H54 (cell line): ENCODE measurements around the gene SHROOM3.
A peak's percentile ranks its signal among the peaks of the same experiment; 100 is the strongest.

Experiments used
- DNase-seq: peaks from one replicate; pipeline ENCODE4 v3.0.0; 2011; ENCODE audit warnings: low spot score, mixed read lengths; ENCODE audit not compliant: insufficient read length
- FAIRE-seq: peaks from 3 replicates; lab custom pipeline; 2011; peaks lifted over from hg19 to GRCh38; lab: Jason Lieb, UNC
- POLR2A ChIP-seq: IDR thresholded peaks from 2 replicates; pipeline ENCODE4 v1.6.1; 2011; ENCODE audit warnings: low read depth, mild to moderate bottlenecking, low read length

Gene SHROOM3

GRCh38 chr4:76670631-76671030 lies 235.6 kb downstream of the SHROOM3 start:
- DNase-seq (no peak), FAIRE-seq (no peak)
- no peak for TF ChIP-seq POLR2A

- TF ChIP-seq POLR2A, result no peak
- DNase-seq (no peak), FAIRE-seq (no peak)
Observed at GRCh38 chr4:76673362-76673761, 238.3 kb downstream of the SHROOM3 start.

- TF ChIP-seq POLR2A, result no peak
- FAIRE-seq (no peak), DNase-seq (no peak)
Observed at GRCh38 chr4:76674983-76675382, 240.0 kb downstream of the SHROOM3 start.

GRCh38 chr4:76677571-76678326 lies 242.7 kb downstream of the SHROOM3 start:
- FAIRE-seq, result no peak
- no peak for DNase-seq
- no peak for TF ChIP-seq POLR2A

- no peak for FAIRE-seq
Observed at GRCh38 chr4:76679691-76680090, 244.7 kb downstream of the SHROOM3 start.

GRCh38 chr4:76680952-76681351 lies 245.9 kb downstream of the SHROOM3 start:
- TF ChIP-seq POLR2A, result no peak
- DNase-seq (no peak), FAIRE-seq (no peak)

More at GRCh38 chr4:76679691-76680090, 244.7 kb downstream of the SHROOM3 start:
- no peak for DNase-seq
- TF ChIP-seq POLR2A, result no peak

- FAIRE-seq (no peak), DNase-seq (no peak)
- no peak for TF ChIP-seq POLR2A
Observed at GRCh38 chr4:76681996-76682395, 247.0 kb downstream of the SHROOM3 start.

GRCh38 chr4:76683144-76683543 lies 248.1 kb downstream of the SHROOM3 start:
- no peak for DNase-seq
- no peak for FAIRE-seq
- TF ChIP-seq POLR2A, result no peak

GRCh38 chr4:76687746-76688448 lies 252.9 kb downstream of the SHROOM3 start:
- no peak for TF ChIP-seq POLR2A
- FAIRE-seq (no peak), DNase-seq (no peak)

GRCh38 chr4:76688619-76689144 lies 253.7 kb downstream of the SHROOM3 start:
- FAIRE-seq (no peak), DNase-seq (no peak)
- TF ChIP-seq POLR2A, result no peak

GRCh38 chr4:76689145-76689817 lies 254.3 kb downstream of the SHROOM3 start:
- DNase-seq, result peak; percentile 15
- TF ChIP-seq POLR2A, result no peak
- FAIRE-seq, result no peak

GRCh38 chr4:76690011-76690905 lies 255.2 kb downstream of the SHROOM3 start:
- DNase-seq, result no peak
- TF ChIP-seq POLR2A, result no peak
- no peak for FAIRE-seq

- no peak for TF ChIP-seq POLR2A
- FAIRE-seq (no peak), DNase-seq (no peak)
Observed at GRCh38 chr4:76690906-76691275, 255.9 kb downstream of the SHROOM3 start.
